Mesenteric fat pad (tissue), 1 donor: ENCODE data around the gene PDSS1. TPM values are rescaled to one million over a fixed set of nuclear protein-coding genes. Genes with fewer than 3 reads are reported as not detected.

Source experiments
- DNase-seq: peaks from one replicate; pipeline ENCODE4 v3.0.0-alpha.2; 2020; ENCODE audit warnings: low spot score
- total RNA-seq: library from RNA; stranded (reverse); fragmentation: NEBNext Ultra II Directional; extraction: Animal tissue kit (Norgen Biotek cat#: 25700); gene quantifications from one replicate; pipeline ENCODE4 v1.2.1, GENCODE V29; 2021
- donor health status: DM: yes; HTN: yes; CAD: no.

PDSS1 gene
- total RNA-seq, 1 donor from 2014 or later = 7.5 TPM

DNA sequence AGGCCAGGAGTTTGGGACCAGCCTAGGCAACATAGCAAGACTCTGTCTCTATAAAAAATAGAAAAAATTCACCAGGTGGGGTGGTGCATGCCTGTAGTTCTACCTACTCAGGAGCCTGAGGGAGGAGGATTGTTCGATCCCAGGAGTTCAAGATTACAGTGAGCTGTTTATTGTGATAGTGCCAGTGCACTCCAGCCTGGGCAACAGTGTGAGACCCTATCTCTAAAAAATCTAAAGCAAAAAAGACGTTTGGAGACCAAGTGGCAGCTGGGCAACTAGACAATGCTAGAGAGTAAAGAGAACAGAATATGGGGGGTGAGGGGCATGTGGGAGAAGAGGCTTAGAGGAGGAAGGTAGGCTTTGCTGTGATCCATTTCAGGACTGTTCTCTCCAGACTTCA, 1.4 kb downstream of the PDSS1 start:
- no peak for DNase-seq

DNA sequence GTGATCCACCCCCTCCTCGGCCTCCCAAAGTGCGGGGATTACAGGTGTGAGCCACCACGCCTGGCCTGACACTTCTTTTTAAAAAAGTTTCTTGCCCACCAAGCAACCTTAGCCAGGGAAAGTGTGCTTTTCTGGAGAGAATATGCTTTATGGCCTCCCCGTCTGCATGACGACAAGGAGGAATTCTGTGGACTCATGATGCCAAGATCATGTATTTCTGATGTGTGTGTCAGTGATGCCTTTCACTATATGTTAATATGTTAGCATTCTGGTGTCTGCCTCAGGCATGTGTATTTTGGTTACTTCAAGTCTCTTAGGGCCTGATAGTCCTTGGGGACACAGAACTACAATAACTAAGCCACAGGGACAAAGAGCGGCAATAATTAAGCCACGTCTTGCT, 2.1 kb downstream of the PDSS1 start:
- DNase-seq = no peak

GRCh38 chr10:26700884-26701630, 3.6 kb downstream of the PDSS1 start:
- no peak for DNase-seq

- DNase-seq = no peak
Measured at GRCh38 chr10:26703096-26703495, 5.6 kb downstream of the PDSS1 start.

DNA sequence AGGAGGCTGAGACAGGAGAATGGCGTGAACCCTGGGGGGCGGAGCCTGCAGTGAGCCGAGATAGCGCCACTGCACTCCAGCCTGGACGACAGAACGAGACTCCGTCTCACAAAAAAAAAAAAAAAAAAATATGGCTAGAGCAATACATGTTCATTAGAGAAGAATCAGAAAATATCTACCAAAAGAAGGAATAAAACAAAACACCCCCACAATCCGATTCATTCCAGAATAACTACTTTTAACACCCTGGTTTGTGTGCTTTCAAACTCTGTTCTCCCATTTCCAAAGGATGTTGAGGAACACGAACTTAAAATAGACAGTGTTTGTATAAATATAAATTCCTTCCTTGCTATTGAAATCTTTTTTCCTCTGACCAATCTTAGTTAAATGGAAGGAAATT, 6.5 kb downstream of the PDSS1 start:
- DNase-seq = no peak

DNA sequence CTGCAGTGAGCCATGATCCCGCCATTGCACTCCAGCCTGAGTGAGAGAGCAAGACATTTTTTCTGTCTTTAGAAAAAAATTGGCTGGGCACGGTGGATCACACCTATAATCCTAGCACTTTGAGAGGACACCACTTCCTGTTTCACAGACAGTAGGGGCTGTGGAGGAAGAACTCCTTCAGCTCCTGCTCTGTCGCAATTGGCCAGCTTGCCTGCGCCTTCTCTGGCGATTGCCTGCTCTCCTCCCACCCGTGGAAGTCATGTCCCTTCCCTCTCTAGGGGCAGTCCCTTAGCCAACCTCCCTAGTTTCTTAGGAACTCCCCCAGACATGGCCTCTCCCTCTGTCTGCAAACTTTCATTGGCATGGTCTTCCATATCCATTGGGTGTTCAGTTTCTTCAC, 8.7 kb downstream of the PDSS1 start:
- no peak for DNase-seq

- no peak for DNase-seq
Measured at GRCh38 chr10:26706936-26707335, 9.4 kb downstream of the PDSS1 start.

DNA sequence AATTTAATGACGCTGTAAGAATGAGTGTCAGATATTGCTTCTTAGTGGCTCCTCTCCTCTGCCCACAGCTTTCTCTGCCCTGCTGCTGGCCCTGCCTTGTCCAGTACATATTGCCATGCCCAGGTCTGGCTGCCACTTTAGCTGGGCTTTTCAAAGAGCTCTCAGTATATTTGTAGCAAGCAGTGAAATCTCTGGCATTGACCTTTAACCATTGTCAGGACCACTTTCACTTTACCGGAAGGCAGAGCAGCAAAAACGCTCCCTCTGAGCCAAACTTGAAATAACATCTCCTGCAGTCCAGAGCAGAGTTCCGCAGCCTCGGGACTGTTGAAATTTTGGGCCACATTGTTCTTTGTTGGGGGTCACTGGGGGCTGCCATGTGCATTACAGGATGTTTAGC, 13.8 kb downstream of the PDSS1 start:
- no peak for DNase-seq

GRCh38 chr10:26714415-26715136, 17.1 kb downstream of the PDSS1 start:
- DNase-seq = no peak

DNA sequence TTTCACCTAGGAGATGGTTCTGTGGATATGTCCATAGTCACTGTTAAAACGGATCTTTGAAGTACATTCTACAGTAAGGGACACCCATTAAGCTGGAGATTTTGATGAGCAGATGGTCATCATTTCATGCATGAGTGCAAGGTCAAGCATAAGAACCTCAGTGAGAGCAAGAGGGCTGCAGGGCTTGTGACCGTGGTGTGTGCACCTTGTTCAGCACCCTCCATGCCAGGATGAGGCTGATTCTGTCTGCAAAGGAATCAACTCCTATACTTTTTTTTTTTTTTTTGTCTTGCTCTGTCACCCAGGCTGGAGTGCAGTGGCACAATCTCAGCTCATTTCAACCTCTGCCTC, 17.6 kb downstream of the PDSS1 start:
- no peak for DNase-seq

GRCh38 chr10:26717476-26717875, 20.0 kb downstream of the PDSS1 start:
- DNase-seq = no peak

DNA sequence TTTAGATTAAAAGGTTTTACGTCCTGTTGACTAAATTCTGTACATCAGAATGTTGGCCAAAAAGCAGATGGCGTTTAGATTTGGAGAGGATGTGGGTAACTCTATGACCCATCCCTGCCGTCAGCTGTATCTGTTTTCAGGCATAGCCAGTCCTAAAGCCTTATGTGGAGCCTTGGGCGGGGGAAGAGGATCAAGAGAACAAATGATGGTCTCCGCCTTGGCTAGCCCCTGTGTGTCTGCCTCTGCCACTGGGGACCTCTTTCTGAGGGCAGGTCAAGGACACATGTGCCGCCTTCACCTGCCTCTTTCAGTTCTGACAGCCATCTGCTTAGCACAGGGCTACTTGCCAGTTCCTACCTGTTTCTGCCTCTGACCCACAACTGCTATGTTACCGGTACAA, 24.1 kb downstream of the PDSS1 start:
- no peak for DNase-seq

- no peak for DNase-seq
Measured at GRCh38 chr10:26723016-26723415, 25.5 kb downstream of the PDSS1 start.

DNA sequence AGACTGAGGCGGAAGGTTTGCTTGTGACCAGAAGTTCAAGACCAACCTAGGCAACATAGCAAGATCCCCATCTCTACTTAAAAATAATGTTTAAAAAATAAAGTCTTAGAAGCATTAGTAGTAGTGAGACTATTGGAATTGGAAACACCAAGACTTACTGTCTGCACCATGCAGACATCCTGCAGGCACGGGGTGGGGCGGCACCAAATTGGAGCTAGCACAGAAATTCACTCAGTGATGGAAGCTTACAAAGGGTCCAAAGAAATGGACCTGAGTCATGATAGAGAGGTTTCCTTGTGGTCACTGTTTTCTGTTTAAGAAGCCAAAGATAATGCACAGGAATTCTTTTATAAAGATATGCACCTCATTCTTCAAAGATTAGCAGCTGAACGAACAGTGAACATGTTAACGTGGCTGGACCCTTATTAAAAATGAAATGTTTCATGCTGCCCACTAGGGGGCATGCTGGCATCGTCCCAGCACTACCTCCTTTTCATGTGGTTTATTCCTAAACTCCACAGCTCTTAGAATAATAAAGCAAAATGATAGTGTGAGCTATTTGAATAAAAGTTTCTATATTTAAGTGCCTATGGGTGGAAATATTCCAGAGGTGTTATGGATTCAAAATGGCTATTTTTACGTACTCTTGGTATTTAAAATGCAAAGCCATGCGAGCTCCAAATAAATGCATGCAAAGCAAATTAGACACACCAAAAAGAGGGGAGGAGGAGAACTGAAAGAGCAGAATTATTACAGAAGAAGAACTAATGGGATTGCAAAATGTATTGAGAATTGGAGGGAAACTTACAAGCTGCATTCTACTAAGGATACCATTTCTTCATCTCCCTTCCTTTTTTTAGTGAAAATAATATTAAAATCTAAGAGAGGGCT, 28.6 kb downstream of the PDSS1 start:
- DNase-seq = no peak

GRCh38 chr10:26727005-26727404, 29.5 kb downstream of the PDSS1 start:
- DNase-seq = no peak

DNA sequence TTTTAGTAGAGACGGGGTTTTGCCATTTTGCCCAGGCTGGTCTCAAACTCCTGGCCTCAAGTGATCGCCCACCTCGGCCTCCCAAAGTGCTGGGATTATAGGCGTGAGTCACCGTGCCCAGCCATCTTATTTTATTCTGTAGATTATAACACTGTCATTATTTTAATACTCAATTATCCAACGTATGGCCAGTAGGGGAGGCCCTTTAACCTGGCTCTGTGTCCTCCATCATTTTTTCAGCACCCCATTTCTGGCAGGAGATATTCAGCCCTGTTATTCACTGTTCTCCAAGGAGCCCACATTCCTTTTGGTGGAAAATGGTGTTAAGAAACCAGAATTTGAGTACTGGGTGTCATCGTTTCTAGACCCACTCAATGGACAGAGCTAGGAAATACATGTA, 31.5 kb downstream of the PDSS1 start:
- DNase-seq = no peak

- no peak for DNase-seq
Measured at GRCh38 chr10:26729395-26729794, 31.9 kb downstream of the PDSS1 start.

DNA sequence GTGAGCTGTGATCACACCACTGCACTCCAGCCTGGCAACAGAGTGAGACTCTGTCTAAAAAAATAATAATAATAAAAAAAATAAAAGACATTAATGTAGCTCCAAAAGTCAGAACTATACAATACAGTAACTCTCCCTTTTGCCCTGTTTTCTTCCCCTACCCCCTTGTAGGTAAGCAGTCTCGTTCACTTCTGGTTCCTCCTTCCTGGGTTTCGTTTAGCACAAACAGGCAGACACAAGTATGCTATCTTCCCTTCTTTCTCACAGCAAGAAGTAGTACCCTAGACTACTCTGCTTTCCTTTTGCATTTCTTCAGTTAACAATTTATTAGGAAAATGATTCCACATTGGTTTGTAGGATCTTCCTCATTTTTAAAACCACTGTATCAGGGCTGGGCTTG, 33.1 kb downstream of the PDSS1 start:
- no peak for DNase-seq

DNA sequence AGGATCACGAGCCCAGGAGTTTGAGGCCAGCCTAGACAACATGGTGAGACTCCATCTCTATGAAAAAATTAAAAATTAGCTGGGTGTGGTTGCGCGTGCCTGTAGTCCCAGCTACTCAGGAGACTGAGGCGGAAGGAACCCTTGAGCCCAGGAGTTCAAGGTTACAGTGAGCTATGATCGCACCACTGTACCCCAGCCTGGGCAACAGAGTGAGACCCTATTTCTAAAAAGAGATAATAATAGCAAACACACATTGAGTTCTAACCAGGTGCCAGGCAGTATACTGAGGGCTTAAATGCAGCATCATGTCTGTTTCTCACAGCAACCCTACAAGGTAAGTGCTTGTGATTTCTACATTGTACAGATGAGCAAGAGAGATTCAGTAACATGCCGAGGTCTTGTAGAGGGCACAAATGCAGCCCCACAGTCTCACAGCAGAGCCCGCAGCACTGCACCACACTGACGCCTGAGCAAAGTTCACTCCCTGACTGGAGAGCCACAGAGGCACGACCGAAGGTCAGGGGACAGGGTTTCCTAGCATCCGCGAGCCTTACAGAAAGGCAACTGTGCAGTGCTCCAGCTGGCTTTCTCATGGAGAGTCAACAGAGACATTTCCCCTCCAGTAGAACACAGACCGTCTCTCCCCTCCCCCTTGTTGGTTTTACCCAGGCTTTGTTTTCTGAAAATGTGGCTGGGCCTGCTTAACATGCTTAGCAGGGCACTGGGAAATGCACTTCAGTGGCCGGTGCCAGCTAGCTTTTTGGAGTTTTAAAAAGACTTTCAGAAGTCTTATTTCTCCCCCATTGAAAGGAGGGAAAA, 36.5 kb downstream of the PDSS1 start:
- DNase-seq = no peak

DNA sequence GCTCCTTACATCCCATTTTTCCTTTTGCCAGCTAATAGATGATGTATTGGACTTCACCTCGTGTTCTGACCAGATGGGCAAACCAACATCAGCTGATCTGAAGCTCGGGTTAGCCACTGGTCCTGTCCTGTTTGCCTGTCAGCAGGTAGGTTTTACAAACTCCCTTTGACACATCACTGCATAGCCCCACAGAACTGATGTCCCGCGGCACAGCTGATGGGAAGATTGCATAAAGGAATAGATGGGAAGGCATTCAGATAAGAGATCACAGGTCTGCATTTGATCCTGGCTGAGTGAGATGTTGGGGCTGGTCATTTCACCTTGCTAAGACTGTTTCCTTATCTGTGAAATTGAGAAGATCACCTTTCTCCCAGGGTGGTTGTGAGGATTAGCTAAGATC, 37.9 kb downstream of the PDSS1 start:
- DNase-seq = no peak

DNA sequence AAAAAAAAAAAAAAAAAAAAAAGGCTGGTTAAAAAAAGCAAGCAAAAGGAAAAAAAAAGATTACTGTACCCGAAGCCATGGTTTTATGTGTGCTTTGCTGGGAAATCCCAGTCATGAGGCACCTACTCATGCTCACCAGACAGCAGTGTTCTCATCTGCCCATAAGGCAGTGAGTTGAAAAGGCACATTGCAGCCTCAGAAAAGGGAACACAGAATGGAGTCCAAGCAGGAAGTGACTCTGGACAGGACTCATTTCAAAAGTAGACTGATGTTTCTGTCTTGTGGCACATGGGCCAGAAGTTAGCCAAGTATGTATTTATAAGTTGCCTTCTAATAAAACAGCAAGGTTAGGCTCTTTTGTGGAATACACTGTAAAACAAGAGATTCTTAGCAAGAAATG, 40.2 kb downstream of the PDSS1 start:
- no peak for DNase-seq
